Activated CD8-positive, alpha-beta memory T cell treated with anti-CD3 and anti-CD28 coated beads, Interleukin-2, amount 10 ng/mL, durations not matched to agents 7 days and 5 days (primary cell): Measurements from ENCODE around the gene DDAH1. TPM values are rescaled to one million over a fixed set of nuclear protein-coding genes. Genes with fewer than 3 reads are reported as not detected.

Experiments used
- ATAC-seq: fragments of 150-1000 bp; cut with Tn5 transposase; one replicate; pipeline ENCODE4 v1.10.0; 2021; ENCODE audit warnings: moderate library complexity
- CTCF ChIA-PET: fragments of 350-600 bp; sonication (Branson Sonifier 250); formaldehyde crosslinking; loops from one replicate; lab custom pipeline; 2021; ENCODE audit warnings: antibody characterized with exemption; lab: Charles Lee
- DNase-seq: peaks from one replicate; pipeline ENCODE4 v3.0.0-alpha.2; 2020
- H3K27ac Mint-ChIP-seq: one replicate; pipeline ENCODE4 v1.8.0; 2021; ENCODE audit warnings: mild to moderate bottlenecking, mixed read lengths
- H3K27me3 Mint-ChIP-seq: one replicate; pipeline ENCODE4 v1.8.0; 2021; ENCODE audit warnings: mixed read lengths
- H3K36me3 Mint-ChIP-seq: one replicate; pipeline ENCODE4 v1.8.0; 2021; ENCODE audit warnings: mild to moderate bottlenecking, mixed read lengths
- H3K4me1 Mint-ChIP-seq: one replicate; pipeline ENCODE4 v1.8.0; 2021; ENCODE audit warnings: mixed read lengths
- H3K4me3 Mint-ChIP-seq: one replicate; pipeline ENCODE4 v1.8.0; 2021; ENCODE audit warnings: mild to moderate bottlenecking, moderate library complexity, mixed read lengths
- H3K9me3 Mint-ChIP-seq: one replicate; pipeline ENCODE4 v1.8.0; 2022; ENCODE audit warnings: low read depth, mixed read lengths
- total RNA-seq, 2 experiments: library from RNA; stranded (reverse); gene quantifications; one replicate each; pipeline ENCODE4 v1.2.3, GENCODE V29; 2021

Gene DDAH1
- total RNA-seq, 2 experiments from 2014 or later: not detected

DNA sequence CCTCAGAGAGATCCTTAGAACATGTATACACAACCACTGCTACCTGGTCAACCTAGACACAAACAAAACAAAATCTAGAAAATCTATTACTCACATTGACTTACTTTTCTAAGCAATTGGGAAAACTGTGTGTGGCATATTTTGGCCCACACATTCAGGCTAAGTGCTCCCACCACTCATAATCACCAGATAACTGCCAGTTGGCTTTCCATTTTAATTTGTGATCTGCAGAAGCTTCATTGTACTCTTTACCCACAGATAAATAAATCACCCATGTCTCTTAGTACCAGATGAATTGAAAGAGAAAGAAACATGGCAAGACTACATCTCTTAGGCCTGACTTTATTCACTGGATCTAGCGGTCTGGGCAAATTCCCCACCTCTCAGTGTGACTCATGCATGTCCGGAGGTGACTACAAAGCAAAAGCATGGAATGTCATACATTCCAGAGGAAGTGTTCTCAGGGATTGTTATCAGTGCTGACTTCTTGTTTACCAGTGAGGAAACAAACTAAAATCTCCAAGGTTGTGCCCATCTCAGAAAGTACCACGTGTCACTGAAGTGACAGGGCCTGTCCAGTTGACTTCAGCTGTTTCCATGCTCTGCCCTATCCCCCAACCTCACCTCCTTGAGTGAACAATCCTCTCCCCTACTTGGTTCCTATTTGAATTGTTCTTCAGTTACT is 136.1 kb downstream of the DDAH1 start:
- Mint-ChIP-seq H3K9me3 (peaks cover 3% of the 10 kb centered on the region), H3K4me3 (no peak overlapping the region), H3K36me3 (no peaks in the 10 kb centered on the region), H3K4me1 (no peaks in the 10 kb centered on the region), H3K27ac (no peak overlapping the region), H3K27me3 (peaks cover 68% of the 10 kb centered on the region)
- CTCF ChIA-PET: no interaction called here
- DNase-seq: no peak
- no peak for ATAC-seq

DNA sequence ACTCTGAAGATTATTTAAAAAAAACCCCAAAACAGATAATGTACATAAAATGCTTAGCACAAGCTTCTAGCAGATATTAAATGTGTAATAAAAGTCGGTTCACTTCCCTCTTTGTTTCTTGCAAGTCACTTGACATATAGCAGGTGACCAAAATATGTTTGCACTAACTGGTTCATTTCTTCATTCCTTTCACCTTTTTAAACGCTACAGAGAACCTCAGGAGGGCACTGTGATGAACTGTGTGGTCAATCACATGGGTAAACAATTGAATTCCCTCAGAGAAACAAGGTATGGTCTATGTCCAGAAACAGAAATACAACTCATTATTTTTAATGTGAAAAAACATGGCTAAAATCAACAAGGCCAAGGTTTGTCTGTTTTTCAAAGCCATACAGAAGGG is 137.2 kb downstream of the DDAH1 start:
- no peak for ATAC-seq
- H3K4me3 Mint-ChIP-seq: no peak overlapping the region
- peaks cover 72% of the 10 kb centered on the region for H3K27me3 Mint-ChIP-seq
- H3K4me1 Mint-ChIP-seq: no peaks in the 10 kb centered on the region
- no peak for DNase-seq
- CTCF ChIA-PET: no interaction called here
- no peaks in the 10 kb centered on the region for H3K36me3 Mint-ChIP-seq
- H3K27ac Mint-ChIP-seq: no peak overlapping the region
- no peaks in the 10 kb centered on the region for H3K9me3 Mint-ChIP-seq

DNA sequence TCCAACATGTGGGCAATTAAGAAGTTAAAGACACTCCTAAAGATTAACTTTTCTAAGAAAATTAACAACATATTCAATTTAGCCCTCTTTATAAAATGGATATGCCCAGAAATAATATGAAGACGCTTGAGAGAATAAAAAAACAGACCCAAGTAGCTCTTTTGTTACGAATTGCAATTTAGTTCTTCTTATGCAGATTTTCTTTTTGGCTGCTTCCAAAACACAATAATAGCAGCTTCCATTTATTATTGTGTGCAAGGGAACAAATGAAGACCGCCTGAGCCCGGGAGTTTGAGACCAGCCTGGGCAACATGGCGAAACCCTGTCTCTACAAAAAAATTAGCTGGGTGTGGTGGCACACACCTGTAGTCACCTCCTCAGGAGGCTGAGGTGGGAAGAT is 138.1 kb downstream of the DDAH1 start:
- no peak overlapping the region for H3K4me3 Mint-ChIP-seq
- H3K27me3 Mint-ChIP-seq: peaks cover 75% of the 10 kb centered on the region
- CTCF ChIA-PET: interaction anchor here (1.0 kb wide), 1 partner anchor 18 kb away, joined by 4 read pairs; no protein-coding TSS in a partner anchor
- no peaks in the 10 kb centered on the region for H3K4me1 Mint-ChIP-seq
- no peaks in the 10 kb centered on the region for H3K9me3 Mint-ChIP-seq
- no peaks in the 10 kb centered on the region for H3K36me3 Mint-ChIP-seq
- no peak for ATAC-seq
- H3K27ac Mint-ChIP-seq: no peak overlapping the region
- no peak for DNase-seq

DNA sequence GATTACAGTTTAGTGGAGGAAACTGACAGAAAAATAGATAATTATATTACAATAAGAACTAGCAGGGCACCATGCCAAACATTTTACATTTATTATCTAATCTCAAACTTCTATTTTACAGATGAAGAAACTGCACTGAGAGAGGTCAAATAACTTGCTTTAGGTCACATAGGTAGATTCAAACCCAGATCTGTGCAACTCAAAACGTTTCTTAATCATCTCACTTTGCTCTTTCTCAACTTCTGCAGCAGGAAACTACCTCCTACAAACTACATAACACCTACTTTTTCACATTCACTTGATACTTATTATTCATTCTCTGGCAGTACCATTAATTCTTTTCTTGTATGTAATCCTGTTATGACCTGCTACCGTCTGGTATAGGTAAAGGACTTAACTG is 138.6 kb downstream of the DDAH1 start:
- Mint-ChIP-seq H3K27ac (no peak overlapping the region), H3K4me1 (peaks cover 3% of the 10 kb centered on the region), H3K4me3 (no peak overlapping the region), H3K9me3 (no peaks in the 10 kb centered on the region), H3K27me3 (peaks cover 73% of the 10 kb centered on the region), H3K36me3 (no peaks in the 10 kb centered on the region)
- ATAC-seq: no peak
- DNase-seq: no peak
- CTCF ChIA-PET: interaction anchor here (1.0 kb wide), 1 partner anchor 18 kb away, joined by 4 read pairs; no protein-coding TSS in a partner anchor

DNA sequence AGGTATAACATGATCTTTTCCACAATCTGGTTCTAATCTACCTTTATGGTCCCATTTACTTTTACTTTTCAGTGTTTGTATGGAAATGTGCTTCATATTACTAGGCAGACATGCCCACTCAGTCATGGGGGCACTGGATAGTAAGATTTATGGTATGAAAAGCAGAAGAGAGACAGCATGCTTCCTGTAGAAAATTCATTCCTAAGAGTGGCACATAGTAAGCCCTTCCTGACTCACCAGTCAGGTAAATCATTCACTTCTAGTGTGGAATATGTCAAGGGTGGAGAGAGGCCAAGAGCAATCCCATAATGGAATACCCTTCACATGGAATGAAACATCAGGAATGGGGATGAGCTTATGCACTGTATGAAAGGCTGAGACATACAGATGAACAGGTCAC is 139.0 kb downstream of the DDAH1 start:
- CTCF ChIA-PET: no interaction called here
- peaks cover 72% of the 10 kb centered on the region for H3K27me3 Mint-ChIP-seq
- no peak overlapping the region for H3K4me3 Mint-ChIP-seq
- H3K9me3 Mint-ChIP-seq: no peaks in the 10 kb centered on the region
- no peak overlapping the region for H3K27ac Mint-ChIP-seq
- no peak for DNase-seq
- no peak for ATAC-seq
- peaks cover 6% of the 10 kb centered on the region for H3K4me1 Mint-ChIP-seq
- H3K36me3 Mint-ChIP-seq: no peaks in the 10 kb centered on the region

DNA sequence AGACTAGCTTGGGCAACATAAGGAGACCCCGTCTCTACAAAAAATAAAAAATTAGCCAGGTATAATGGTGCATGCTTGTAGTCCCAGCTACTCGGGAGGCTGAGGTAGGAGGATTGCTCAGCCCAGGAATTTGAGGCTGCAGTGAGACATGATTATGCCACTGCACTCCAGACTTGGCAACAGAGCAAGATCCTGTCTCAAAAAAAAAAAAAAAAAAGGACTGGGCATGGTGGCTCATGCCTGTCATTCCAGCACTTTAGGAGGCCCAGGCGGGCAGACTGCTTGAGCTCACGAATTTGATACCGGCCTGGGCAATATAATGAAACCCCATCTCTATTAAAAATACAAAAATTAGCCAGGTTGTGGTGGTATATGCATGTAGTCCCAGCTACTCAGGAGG is 141.2 kb downstream of the DDAH1 start:
- Mint-ChIP-seq H3K4me1 (peaks cover 9% of the 10 kb centered on the region), H3K4me3 (no peak overlapping the region), H3K9me3 (no peaks in the 10 kb centered on the region), H3K27ac (no peak overlapping the region), H3K27me3 (peaks cover 72% of the 10 kb centered on the region), H3K36me3 (no peaks in the 10 kb centered on the region)
- no peak for DNase-seq
- CTCF ChIA-PET: interaction anchor here (1.6 kb wide), 1 partner anchor 26 kb away, joined by 3 read pairs; no protein-coding TSS in a partner anchor
- no peak for ATAC-seq

DNA sequence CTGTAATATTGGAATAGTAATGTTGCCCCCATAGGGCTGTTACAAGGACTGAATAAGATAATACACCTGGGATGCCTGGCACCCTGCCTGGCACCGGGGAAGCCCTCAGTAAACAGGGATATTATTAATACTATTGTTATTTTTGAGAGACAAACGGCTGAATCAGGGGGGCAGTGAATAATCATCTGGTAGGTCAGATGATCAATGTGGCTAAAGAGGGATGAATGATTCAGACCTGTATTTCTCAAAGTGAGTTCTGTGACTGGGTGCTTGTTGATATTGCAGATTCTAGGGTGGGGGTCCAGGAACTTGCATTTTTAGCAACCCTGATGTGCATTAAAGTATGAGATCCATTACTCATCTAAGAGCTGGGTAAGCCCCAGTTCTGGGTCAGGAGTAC is 142.3 kb downstream of the DDAH1 start:
- H3K27me3 Mint-ChIP-seq: peaks cover 73% of the 10 kb centered on the region
- CTCF ChIA-PET: interaction anchor here (1.6 kb wide), 1 partner anchor 25 kb away, joined by 3 read pairs; no protein-coding TSS in a partner anchor
- no peak overlapping the region for H3K4me3 Mint-ChIP-seq

DNA sequence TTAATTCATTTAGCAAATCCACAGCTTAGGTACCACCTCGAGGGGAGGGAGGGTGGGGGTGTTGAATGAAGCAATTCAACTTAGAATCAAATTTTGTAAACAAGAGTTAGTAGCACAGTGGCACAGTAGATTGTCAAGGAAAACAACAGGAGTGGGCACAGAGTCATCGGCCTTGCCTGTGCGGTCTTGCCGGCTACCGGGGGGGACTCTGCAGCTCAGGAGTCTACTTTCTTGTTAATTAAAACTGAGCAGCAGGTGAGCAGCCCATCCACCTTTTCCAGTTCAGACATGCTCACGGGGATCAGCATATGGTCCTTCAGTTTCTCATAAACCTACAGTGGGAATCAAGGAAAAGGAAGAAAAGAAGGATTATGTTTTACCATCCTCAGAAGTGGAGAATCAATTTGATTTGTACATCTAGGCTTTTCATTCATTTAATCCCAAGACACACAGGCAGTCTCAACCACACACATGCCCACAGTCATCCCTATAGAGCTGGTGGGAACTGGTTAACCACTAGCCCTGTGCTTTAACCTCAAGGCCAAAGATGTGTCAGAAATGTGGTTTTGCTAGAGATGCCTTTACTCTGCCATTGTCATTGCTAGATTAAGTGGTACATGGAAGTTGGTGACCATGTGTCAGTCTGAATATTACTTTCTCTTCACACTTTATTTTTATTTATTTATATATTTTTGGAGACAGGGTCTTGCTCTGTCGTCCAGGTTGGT is 143.6 kb downstream of the DDAH1 start:
- DNase-seq (peak; percentile 68), ATAC-seq (peak; percentile 51)
- Mint-ChIP-seq H3K4me1 (peaks cover 9% of the 10 kb centered on the region), H3K27ac (no peak overlapping the region), H3K9me3 (no peaks in the 10 kb centered on the region), H3K27me3 (peaks cover 76% of the 10 kb centered on the region), H3K4me3 (no peak overlapping the region), H3K36me3 (no peaks in the 10 kb centered on the region)
- CTCF ChIA-PET: interaction anchor here (0.6 kb wide), 1 partner anchor 1356 kb away, joined by 4 read pairs; no protein-coding TSS in a partner anchor

More for the DNA sequence above, 142.3 kb downstream of the DDAH1 start:
- no peaks in the 10 kb centered on the region for H3K36me3 Mint-ChIP-seq
- H3K4me1 Mint-ChIP-seq: peaks cover 9% of the 10 kb centered on the region
- ATAC-seq (no peak), DNase-seq (no peak)
- no peaks in the 10 kb centered on the region for H3K9me3 Mint-ChIP-seq
- H3K27ac Mint-ChIP-seq: no peak overlapping the region

DNA sequence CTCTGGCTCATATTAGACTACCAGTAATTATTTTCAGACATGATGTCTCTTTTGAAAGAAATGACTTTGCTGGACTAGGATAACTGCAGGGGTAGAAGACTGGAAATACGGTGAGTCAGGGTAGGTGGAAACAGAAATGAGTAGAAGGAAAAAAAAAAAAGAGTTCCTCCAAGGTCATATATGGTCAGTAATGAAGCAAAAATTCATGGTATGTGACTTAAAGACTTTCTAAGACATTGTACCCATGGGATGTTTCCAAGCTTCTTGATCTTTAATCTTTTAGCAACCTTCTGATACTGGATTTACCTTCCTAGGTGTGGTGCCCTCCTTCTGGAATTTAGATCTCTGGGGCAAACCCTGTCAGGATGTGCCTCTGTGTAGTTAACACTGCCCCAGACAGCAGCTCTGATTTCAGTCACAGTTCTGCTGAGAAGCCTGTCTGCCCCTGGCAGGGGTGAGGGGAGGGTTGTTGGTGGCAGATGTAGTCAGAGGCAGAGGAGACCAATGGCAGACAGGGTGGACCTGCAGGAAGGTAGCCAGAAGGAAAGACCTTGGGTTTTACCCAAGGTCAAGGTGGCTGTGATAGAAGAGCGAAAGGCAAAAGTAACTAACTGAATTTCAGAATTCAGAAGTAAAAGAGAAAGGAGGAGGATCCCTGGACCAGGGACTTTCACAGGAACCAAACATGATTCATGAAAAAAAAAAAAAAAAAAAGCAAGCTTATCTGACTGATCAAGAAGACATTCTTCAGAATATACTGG is 144.4 kb downstream of the DDAH1 start:
- Mint-ChIP-seq H3K4me1 (peaks cover 9% of the 10 kb centered on the region), H3K27ac (no peak overlapping the region), H3K27me3 (peaks cover 76% of the 10 kb centered on the region), H3K9me3 (no peaks in the 10 kb centered on the region), H3K36me3 (no peaks in the 10 kb centered on the region), H3K4me3 (no peak overlapping the region)
- ATAC-seq (no peak), DNase-seq (no peak)
- CTCF ChIA-PET: interaction anchor here (0.6 kb wide), 1 partner anchor 1357 kb away, joined by 4 read pairs; no protein-coding TSS in a partner anchor

DNA sequence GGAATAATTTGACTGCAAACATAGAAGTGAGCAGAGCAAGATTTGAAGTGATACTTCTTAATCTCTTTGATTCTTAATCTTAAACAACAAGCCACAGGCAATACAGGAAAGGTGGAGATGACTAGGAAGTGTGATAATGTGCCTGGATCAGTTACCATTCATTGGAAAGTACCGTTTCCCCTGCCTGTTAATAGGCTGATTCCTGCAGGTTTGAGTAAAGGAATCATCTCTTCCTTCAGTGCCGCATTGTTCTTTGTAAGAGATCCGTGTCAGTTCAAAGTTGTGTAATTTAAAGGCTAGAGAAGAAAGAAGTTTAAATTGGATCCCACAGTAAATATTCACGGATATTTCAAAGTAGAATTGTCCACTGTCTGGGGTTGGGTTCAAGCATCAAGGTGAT is 145.0 kb downstream of the DDAH1 start:
- H3K4me1 Mint-ChIP-seq: peaks cover 9% of the 10 kb centered on the region
- no peak overlapping the region for H3K27ac Mint-ChIP-seq
- no peak overlapping the region for H3K4me3 Mint-ChIP-seq
- ATAC-seq: no peak
- DNase-seq: no peak
- CTCF ChIA-PET: no interaction called here
- no peaks in the 10 kb centered on the region for H3K36me3 Mint-ChIP-seq
- H3K9me3 Mint-ChIP-seq: no peaks in the 10 kb centered on the region
- H3K27me3 Mint-ChIP-seq: peaks cover 72% of the 10 kb centered on the region

DNA sequence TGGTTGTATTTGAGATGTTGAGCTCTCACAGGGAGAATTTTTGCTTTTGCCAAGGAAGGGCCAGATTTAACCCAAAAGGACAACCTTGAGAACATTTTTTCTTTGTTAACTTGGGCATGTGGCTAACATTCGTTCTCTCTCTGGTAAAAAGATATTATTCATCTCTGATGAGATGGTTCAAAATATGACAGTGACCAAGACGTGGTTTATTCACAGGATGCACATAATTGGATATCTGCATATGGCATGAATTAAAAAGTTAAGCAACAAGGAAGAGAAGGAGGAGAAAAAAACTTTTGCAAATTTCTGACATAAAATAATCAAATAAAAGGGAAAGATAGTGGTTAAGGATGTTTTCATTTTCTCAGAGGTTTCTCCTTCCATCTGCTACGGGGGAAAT is 145.5 kb downstream of the DDAH1 start:
- CTCF ChIA-PET: no interaction called here
- Mint-ChIP-seq H3K36me3 (no peaks in the 10 kb centered on the region), H3K27me3 (peaks cover 72% of the 10 kb centered on the region)

DNA sequence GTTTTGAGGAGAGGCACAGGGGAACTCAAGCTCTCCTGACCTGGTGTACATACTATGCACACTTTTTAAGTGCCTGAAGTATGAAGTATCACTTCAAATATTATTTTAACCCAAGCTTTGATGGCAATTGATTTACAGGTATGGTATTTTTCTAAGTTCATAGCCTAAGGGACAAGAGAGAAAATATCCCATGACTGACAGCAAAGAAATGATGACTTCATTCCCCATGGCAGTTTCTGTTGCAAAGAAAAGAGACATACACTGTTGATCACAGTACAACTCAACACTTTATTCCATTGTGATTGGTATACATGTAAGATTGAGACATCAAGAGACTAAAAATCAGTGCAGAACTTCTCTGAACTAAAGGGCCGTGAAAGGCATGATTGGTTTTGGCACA is 146.7 kb downstream of the DDAH1 start:
- Mint-ChIP-seq H3K4me1 (peaks cover 9% of the 10 kb centered on the region), H3K27me3 (peaks cover 76% of the 10 kb centered on the region), H3K4me3 (no peak overlapping the region), H3K9me3 (no peaks in the 10 kb centered on the region), H3K27ac (no peak overlapping the region), H3K36me3 (no peaks in the 10 kb centered on the region)
- DNase-seq (no peak), ATAC-seq (no peak)
- CTCF ChIA-PET: no interaction called here

More for the DNA sequence above, 145.5 kb downstream of the DDAH1 start:
- Mint-ChIP-seq H3K4me1 (peaks cover 9% of the 10 kb centered on the region), H3K27ac (no peak overlapping the region), H3K9me3 (no peaks in the 10 kb centered on the region), H3K4me3 (no peak overlapping the region)
- ATAC-seq (no peak), DNase-seq (no peak)

DNA sequence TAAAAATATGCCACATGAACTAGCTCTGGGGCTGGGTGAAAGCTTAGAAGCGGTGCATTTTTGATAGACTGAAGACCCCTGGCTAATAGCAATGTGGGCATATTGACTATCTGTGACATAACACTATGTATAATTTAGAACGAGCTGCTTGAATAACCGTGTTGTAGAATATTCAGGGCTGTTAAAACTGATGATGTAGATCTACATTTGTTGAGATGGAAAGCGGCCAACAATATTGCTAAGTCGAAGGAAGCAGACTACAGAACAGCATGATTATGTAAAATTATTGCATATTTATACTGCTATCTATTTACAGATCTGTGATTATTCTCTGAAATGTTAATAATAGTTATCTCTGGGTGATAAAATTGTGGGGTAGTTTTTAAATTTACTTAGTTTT is 147.4 kb downstream of the DDAH1 start:
- Mint-ChIP-seq H3K9me3 (no peaks in the 10 kb centered on the region), H3K4me1 (peaks cover 9% of the 10 kb centered on the region), H3K4me3 (no peak overlapping the region), H3K27me3 (peaks cover 79% of the 10 kb centered on the region), H3K27ac (no peak overlapping the region), H3K36me3 (no peaks in the 10 kb centered on the region)
- ATAC-seq (no peak), DNase-seq (no peak)
- CTCF ChIA-PET: no interaction called here
